ENCODE measurements around the gene WIPF3.

- TF ChIP-seq GATA2 (IDR thresholded peaks at IDR 0.05; ENCODE audit: low read depth, low read length) (no peak), GATA3 (IDR thresholded peaks at IDR 0.05; ENCODE audit: low read depth, low read length) (no peak)
Measured at GRCh38 chr7:29847916-29848315, 41.6 kb downstream of the WIPF3 start.
